Neural cell (in vitro differentiated cells): ENCODE measurements around the gene ZNF154.

Source experiments
- EP300 ChIP-seq: fragments of 450-650 bp; conservative IDR thresholded peaks from 2 replicates; pipeline ENCODE4 v1.6.1; 2014; ENCODE audit warnings: antibody characterized with exemption, mild to moderate bottlenecking, moderate library complexity; ENCODE audit not compliant: poor library complexity, severe bottlenecking
- EZH2 ChIP-seq: fragments of 200-600, 300-800 bp; shearing (Covaris generic), sonication (generic); IDR thresholded peaks from 2 replicates; pipeline ENCODE4 v1.6.1; 2014; ENCODE audit warnings: antibody characterized with exemption, low read length, borderline replicate concordance, mild to moderate bottlenecking; ENCODE audit not compliant: insufficient read depth, poor library complexity, severe bottlenecking
- MXI1 ChIP-seq: fragments of 450-650 bp; conservative IDR thresholded peaks from 2 replicates; pipeline ENCODE4 v1.6.1; 2014; ENCODE audit warnings: antibody characterized with exemption, mild to moderate bottlenecking; ENCODE audit not compliant: poor library complexity, severe bottlenecking
- POLR2AphosphoS5 ChIP-seq: IDR thresholded peaks from 2 replicates; pipeline ENCODE4 v1.6.1; 2012
- RAD21 ChIP-seq: fragments of 450-650 bp; conservative IDR thresholded peaks from 2 replicates; pipeline ENCODE4 v1.6.1; 2014; ENCODE audit warnings: antibody characterized with exemption, mild to moderate bottlenecking, moderate library complexity
- TF ChIP-seq, protein P1 (sequence below): fragments of 450-650 bp; IDR thresholded peaks from 2 replicates; pipeline ENCODE4 v1.5.1; 2014; ENCODE audit warnings: antibody characterized with exemption, mild to moderate bottlenecking, moderate library complexity; ENCODE audit not compliant: poor library complexity, severe bottlenecking
- TF ChIP-seq, protein P2 (sequence below): IDR thresholded peaks from 2 replicates; pipeline ENCODE4 v1.6.1; 2012; ENCODE audit warnings: borderline replicate concordance

DNA sequence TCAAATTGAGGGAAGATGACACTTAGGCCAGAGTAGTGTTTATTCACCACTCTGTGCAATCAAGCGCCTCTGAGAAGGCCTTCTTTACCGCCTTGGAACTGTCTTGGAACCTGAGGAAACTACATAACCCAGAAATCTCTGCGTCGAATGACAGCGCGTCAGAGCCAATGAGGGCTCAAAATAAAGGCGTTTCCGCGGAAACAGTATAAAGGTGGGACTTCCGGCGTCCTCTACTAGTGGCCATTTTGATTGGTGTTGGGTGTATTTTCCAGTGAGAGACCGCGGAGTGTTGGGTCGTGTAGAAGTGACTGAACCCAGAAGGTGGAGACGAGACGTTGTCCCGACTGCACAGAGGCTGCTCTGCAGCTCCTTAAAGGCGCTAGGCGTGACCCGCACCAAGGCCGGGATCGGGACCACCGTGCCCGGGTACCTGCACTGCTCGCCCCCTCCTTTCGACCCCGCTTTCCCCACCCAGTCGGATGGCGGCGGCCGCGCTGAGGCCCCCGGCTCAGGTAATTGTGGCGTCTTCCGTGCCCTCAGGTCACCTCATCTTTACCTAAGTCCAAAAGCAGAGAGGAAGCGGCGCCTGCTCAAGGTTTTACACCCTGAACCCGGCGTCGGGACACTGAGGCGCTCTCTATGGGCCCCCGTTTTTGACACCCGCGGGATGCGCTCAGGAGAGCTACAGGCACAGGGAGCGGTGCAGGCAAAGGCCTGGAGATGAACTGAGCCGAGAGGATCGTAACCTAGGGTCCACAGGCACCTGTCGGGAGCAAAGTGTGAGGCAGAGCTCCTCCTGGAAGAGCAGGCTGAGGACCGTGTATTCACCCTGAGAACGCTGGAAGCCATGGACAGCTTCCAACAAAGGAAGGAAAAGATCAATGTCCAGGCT, 37.8 kb upstream of the ZNF154 start, which contains the start of gene ZNF776:
- TF ChIP-seq, protein P1, sequence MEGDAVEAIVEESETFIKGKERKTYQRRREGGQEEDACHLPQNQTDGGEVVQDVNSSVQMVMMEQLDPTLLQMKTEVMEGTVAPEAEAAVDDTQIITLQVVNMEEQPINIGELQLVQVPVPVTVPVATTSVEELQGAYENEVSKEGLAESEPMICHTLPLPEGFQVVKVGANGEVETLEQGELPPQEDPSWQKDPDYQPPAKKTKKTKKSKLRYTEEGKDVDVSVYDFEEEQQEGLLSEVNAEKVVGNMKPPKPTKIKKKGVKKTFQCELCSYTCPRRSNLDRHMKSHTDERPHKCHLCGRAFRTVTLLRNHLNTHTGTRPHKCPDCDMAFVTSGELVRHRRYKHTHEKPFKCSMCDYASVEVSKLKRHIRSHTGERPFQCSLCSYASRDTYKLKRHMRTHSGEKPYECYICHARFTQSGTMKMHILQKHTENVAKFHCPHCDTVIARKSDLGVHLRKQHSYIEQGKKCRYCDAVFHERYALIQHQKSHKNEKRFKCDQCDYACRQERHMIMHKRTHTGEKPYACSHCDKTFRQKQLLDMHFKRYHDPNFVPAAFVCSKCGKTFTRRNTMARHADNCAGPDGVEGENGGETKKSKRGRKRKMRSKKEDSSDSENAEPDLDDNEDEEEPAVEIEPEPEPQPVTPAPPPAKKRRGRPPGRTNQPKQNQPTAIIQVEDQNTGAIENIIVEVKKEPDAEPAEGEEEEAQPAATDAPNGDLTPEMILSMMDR, result no peak
- TF ChIP-seq EZH2 (no peak), EP300 (peak; percentile 18), POLR2AphosphoS5 (peak; percentile 98), RAD21 (no peak), MXI1 (peak; percentile 64)
- TF ChIP-seq, protein P2, sequence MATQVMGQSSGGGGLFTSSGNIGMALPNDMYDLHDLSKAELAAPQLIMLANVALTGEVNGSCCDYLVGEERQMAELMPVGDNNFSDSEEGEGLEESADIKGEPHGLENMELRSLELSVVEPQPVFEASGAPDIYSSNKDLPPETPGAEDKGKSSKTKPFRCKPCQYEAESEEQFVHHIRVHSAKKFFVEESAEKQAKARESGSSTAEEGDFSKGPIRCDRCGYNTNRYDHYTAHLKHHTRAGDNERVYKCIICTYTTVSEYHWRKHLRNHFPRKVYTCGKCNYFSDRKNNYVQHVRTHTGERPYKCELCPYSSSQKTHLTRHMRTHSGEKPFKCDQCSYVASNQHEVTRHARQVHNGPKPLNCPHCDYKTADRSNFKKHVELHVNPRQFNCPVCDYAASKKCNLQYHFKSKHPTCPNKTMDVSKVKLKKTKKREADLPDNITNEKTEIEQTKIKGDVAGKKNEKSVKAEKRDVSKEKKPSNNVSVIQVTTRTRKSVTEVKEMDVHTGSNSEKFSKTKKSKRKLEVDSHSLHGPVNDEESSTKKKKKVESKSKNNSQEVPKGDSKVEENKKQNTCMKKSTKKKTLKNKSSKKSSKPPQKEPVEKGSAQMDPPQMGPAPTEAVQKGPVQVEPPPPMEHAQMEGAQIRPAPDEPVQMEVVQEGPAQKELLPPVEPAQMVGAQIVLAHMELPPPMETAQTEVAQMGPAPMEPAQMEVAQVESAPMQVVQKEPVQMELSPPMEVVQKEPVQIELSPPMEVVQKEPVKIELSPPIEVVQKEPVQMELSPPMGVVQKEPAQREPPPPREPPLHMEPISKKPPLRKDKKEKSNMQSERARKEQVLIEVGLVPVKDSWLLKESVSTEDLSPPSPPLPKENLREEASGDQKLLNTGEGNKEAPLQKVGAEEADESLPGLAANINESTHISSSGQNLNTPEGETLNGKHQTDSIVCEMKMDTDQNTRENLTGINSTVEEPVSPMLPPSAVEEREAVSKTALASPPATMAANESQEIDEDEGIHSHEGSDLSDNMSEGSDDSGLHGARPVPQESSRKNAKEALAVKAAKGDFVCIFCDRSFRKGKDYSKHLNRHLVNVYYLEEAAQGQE, result peak; percentile 66
